Body of pancreas (tissue), 4 donors: Measurements from ENCODE around the gene ASGR1. TPM values are rescaled to one million over a fixed set of nuclear protein-coding genes. Genes with fewer than 3 reads are reported as not detected.

ENCODE experiments used
- ATAC-seq: fragments of 150-250 bp; one replicate; pipeline ENCODE4 v1.9.1; 2016
- DNase-seq, 4 donors: peaks; one replicate each; pipeline ENCODE4 v3.0.0-alpha.2; 2019
- H3K27ac ChIP-seq, 4 donors: fragments of 200-600 bp; sonication (generic); 1 replicate in 3 of 4; 2 replicates in 1 of 4; pipeline versions ENCODE4 v1.5.1 to v1.6.1; 2016 to 2019; ENCODE audit warnings: mild to moderate bottlenecking in 1 of 4, mixed read lengths in 1 of 4, moderate library complexity in 1 of 4
- H3K27me3 ChIP-seq, 2 donors: fragments of 200-600 bp; sonication (generic); one replicate each; pipeline ENCODE4 v1.6.0; 2016; ENCODE audit warnings: mild to moderate bottlenecking in 1 of 2
- H3K36me3 ChIP-seq, 2 donors: fragments of 200-600 bp; sonication (generic); replicated peaks in 1 of 2; 2 replicates each; pipeline ENCODE4 v1.5.1; 2016; ENCODE audit warnings: low read depth in 2 of 2; ENCODE audit not compliant: insufficient read depth in 1 of 2
- H3K4me1 ChIP-seq: fragments of 200-600 bp; sonication (generic); one replicate; pipeline ENCODE4 v1.6.0; 2016
- H3K4me3 ChIP-seq, 2 donors: fragments of 200-600 bp; sonication (generic); 1 replicate in 1 of 2; 2 replicates in 1 of 2; pipeline ENCODE4 v1.5.1; 2016 to 2019
- H3K9me3 ChIP-seq, 3 donors: fragments of 200-600 bp; sonication (generic); 1 replicate in 2 of 3; 2 replicates in 1 of 3; pipeline ENCODE4 v1.5.1; 2016
- CTCF ChIP-seq, 7 experiments: fragments of 450-650 bp in 4 of 7; fragments of 200-600 bp in 3 of 7; sonication (generic) in 3 of 7; IDR thresholded peaks; one replicate each; pipeline ENCODE4 v1.5.1; 2016 to 2019; ENCODE audit warnings: antibody characterized with exemption in 7 of 7
- POLR2A ChIP-seq, 3 donors: fragments of 450-650 bp; IDR thresholded peaks; one replicate each; pipeline ENCODE4 v1.6.1; 2016; ENCODE audit warnings: antibody characterized with exemption in 3 of 3, mild to moderate bottlenecking in 2 of 3
- WGBS, 2 donors: methylation state at CpG; one replicate each; pipeline ENCODE4 v1.1.5; 2017; 5-methylcytosine and 5-hydroxymethylcytosine counted together
- intact Hi-C: fragments of 100-400 bp; cut with DNase I; formaldehyde crosslinking; loops from one replicate; pipeline ENCODE4 v1.15.1; 2023
- total RNA-seq, 2 donors: library from RNA; depleted of rRNA; stranded (reverse); fragments of >200 nt; gene quantifications; one replicate each; pipeline ENCODE4 v1.1.0, GENCODE V29; 2016

Gene ASGR1
- total RNA-seq, 2 donors from 2014 or later, result 4.6 TPM; not detected in 1

DNA sequence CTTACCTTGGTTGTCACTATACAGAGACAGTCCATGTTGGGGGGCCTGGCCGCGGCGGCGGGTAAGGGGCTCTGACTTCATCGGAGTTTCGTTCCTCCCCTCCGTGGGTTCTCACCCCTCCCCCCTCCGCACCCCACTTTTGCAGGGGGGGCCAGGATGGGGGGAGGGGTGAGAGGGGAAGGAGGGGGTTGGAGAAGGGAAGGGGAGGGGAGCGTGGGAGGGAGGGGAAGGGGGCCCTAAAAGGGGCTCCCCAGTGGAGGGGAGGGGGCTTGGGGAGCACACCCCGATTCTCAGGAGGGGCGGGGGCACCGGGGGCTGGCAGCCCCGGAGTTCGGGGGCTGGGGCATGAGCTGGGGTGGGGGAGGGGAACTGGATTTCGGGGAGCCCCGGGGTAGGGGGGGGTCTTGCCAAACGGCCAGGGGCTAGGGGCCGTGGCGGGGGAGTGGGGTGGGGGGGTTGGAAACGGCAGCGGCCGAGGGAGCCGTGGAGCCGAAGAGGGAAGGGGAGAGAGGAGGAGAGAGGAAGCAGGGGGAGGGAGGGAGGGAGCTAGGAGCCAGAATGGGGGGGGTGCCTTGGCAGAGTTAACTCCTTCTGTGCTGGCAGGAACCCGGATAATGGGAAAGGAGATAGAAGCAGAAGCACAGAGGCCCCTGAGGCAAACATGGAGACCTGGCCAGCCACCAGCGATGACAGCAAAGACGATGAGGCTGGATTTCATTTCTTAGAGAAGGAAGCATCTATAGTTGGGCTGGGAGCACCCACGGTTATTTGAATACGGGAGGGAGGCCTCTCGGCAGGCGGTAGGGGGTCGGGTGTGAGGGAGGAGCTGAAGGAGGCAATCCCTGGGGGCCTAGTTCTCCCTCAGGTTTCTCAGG, 38.2 kb upstream of the ASGR1 start:
- no peaks in the 10 kb centered on the region for H3K9me3 ChIP-seq
- peak overlapping the region in 3 of 4 donors; percentile 37 to 53 (median 39) for H3K27ac ChIP-seq
- H3K4me3 ChIP-seq, result no peak overlapping the region
- ATAC-seq (no peak), DNase-seq (peak in 3 of 4 donors; percentile 52 to 64 (median 63))
- WGBS, 2 donors, result 7 to 12% methylated on average over 22 to 27 of the region's 32 CpGs
- peaks cover 66% of the 10 kb centered on the region for H3K4me1 ChIP-seq
- intact Hi-C loops, result no loop called here
- no peaks in the 10 kb centered on the region for H3K36me3 ChIP-seq
- no peaks in the 10 kb centered on the region for H3K27me3 ChIP-seq
- TF ChIP-seq CTCF (IDR thresholded peaks at IDR 0.05) (no peak), POLR2A (IDR thresholded peaks at IDR 0.05) (no peak)

DNA sequence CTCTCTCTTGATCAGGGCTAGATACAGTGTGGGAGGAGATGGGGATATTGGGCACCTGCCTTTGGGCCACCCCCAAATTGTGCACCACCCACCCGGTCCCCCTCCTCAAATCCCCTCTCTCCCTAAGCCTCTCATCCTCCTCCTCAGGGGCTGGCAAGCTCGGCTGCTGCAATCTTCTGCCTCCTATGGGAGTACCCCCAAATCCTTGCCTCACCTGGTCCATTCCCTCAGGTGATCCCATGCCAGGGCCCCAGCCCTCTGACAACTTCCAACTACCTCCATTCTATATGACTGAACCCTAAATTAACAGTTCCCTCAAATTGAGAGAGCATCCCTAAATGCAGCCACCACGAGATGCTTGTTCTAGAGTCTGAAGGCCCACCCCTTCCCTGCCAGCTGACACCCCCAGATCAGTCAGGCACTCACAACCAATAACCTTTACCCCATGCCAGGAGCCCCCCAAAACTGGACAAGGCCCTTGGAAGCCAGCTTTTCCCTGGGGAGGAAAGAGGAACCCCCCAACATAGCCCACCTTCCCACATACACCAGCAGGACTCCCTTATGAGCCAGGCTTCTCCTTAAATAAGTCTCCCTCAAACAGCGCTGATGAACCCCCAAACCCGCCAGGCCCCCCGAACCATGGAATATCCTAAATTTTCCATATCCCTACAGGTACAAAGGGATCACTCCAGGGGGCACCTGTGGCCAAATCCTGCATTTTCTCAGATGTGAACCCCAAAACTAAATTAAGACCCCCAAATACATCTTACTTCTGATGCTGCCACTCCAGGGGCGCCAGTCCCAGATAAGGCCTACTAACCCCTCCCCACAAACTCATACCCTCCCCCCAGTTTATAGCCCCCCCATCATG, 37.3 kb upstream of the ASGR1 start:
- intact Hi-C loops, result no loop called here
- Histone ChIP-seq H3K4me1 (peaks cover 57% of the 10 kb centered on the region), H3K36me3 (no peaks in the 10 kb centered on the region), H3K4me3 (no peak overlapping the region), H3K27ac (peak overlapping the region in 2 of 4 donors; percentile 39 to 53), H3K27me3 (no peaks in the 10 kb centered on the region), H3K9me3 (no peaks in the 10 kb centered on the region)
- no peak for TF ChIP-seq CTCF (IDR thresholded peaks at IDR 0.05)
- TF ChIP-seq POLR2A (IDR thresholded peaks at IDR 0.05), result no peak
- ATAC-seq (no peak), DNase-seq (no peak)
- whole genome bisulfite sequencing, 2 donors, result 35 to 46% methylated on average over 7 of the region's 7 CpGs

GRCh38 chr17:7215652-7216180, 36.5 kb upstream of the ASGR1 start:
- ATAC-seq, result no peak
- Histone ChIP-seq H3K4me3 (no peak overlapping the region), H3K27ac (peak overlapping the region in 3 of 4 donors; percentile 16 to 76 (median 76)), H3K9me3 (no peaks in the 10 kb centered on the region), H3K36me3 (no peaks in the 10 kb centered on the region), H3K27me3 (no peaks in the 10 kb centered on the region), H3K4me1 (peaks cover 49% of the 10 kb centered on the region)
- TF ChIP-seq POLR2A (IDR thresholded peaks at IDR 0.05) (no peak), CTCF (IDR thresholded peaks at IDR 0.05) (no peak)
- DNase-seq, result no peak
- intact Hi-C loops, result no loop called here
- WGBS, 2 donors, result 19 to 34% methylated on average over 6 to 10 of the region's 10 CpGs

DNA sequence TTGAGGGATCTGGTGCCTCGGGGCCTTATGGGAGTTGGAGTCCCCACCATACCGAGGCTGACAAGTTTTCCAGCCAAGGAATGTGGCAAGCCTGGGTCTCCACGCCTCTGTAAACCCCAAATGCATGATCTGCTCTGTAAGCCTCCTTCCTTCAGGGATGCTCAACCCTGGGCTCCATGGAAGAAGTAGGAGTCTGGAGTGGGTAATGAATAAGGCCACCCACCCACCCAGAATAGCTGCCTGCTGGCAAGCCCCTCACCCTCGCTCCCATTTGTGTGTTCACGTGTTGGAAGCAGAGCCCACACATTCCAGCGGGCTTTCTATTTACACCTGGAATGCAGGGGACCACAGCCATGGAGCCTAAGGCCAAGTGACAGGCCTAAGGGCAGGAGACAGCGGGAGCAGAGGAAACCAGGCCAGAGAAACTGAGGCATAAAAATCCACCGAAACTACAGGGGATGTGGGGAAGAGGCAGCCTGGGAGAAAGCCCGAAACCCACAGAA, 36.0 kb upstream of the ASGR1 start:
- DNase-seq (no peak), ATAC-seq (no peak)
- H3K4me1 ChIP-seq, result peaks cover 46% of the 10 kb centered on the region
- no peaks in the 10 kb centered on the region for H3K27me3 ChIP-seq
- H3K27ac ChIP-seq, result peak overlapping the region in 3 of 4 donors; percentile 16 to 76 (median 76)
- 35 to 38% methylated on average over 7 to 9 of the region's 9 CpGs for WGBS, 2 donors
- H3K4me3 ChIP-seq, result no peak overlapping the region
- TF ChIP-seq CTCF (IDR thresholded peaks at IDR 0.05), result no peak
- intact Hi-C loops, result no loop called here
- H3K9me3 ChIP-seq, result no peaks in the 10 kb centered on the region
- no peaks in the 10 kb centered on the region for H3K36me3 ChIP-seq
